Stimulated activated CD8-positive, alpha-beta memory T cell treated with anti-CD3 and anti-CD28 coated beads, Interleukin-2, amount 100 ng/mL, for 1 hour (primary cell): Measurements from ENCODE around the gene DLX1.
"Not testable (repeated sequence)": the region's sequence is repeated elsewhere in the genome, so short reads cannot be mapped to it uniquely, and the experiment has no call there.

Source experiments
- DNase-seq, 2 donors: peaks; one replicate each; pipeline ENCODE4 v3.0.0-alpha.2; 2020; ENCODE audit warnings: low read depth in 2 of 2

The DLX1 gene

DNA sequence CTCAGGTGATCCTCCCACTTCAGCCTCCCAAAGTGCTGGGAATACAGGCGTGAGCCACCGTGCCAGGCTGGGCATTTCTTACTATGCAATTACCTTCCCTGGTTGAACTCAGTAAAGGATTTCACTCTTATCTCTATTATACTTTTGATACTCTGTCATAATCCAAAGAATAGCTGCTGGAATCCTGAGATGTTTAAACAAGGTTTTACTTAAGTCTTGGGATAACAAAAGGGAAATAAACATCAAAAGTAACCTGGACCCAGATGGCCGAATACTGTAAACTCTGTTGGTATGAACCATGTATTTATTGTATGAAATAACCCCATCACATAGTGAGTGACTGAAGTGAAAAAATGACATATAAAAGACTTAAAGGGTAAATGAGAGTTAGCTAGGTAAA, 29.3 kb downstream of the DLX1 start:
- no peak for DNase-seq

- no peak for DNase-seq
These were observed 30.8 kb downstream of the DLX1 start for GRCh38 chr2:172116107-172116506.

- no peak for DNase-seq
These were observed 33.8 kb downstream of the DLX1 start for GRCh38 chr2:172119089-172119488.

DNA sequence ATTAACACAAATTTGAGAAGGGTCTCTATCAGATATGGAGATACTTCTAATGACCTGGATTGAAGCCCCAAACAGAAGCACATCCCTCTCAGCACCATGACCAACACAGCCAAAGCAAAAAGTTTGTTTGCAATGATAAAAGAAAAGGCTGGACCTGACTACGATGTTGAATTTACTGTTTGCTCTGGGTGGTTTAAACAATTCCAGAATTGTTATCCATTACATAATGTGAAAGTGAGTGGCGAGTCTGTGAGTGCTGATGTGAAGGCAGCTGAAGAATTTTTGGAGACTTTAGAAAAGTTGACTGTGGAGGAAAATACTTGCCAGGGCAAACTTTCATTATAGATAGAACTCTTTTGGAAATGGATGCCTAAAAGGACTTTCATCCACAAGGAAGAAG, 34.8 kb downstream of the DLX1 start:
- DNase-seq, result no peak

GRCh38 chr2:172128484-172128883, 43.2 kb downstream of the DLX1 start:
- DNase-seq, result no peak

- no peak for DNase-seq
These were observed 44.1 kb downstream of the DLX1 start for GRCh38 chr2:172129404-172129803.

DNA sequence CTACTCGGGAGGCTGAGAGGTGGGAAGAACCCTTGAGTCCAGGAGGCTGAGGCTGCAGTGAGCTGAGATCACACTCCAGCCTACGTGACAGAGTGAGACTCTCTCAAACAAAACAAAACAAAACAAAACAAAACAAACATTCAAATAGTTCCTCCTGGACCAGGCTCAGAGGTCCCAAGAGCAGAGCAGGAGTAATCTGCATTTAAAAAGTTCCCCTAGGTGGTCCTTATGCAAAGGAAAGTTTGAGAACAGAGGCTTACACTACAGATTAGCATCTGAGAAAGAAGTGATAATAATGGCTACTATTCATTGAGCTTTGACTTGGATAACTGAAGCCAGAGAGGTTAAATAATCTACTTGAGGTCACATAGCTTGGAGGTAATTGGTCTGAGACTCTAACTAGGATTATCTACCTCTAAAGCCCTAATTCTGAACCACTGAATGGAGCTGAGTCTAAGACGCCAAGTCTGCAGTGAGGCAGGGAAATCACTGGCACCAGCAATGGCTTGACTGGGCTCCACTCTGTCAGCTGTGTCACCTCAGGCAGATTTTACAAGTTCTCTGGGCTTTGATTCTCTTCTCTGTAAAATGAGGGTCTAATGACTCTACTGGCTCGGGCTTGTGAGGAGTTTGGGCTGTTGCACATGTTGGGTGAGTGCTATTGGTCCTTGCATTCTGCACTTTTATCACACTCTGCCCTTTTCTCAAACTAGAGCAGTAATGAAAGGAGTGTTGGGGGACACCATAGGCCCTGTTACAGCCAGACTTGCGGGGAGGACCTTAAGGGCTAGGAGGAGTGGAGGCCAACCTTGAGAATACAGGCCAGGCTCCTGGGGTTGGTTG, 46.6 kb downstream of the DLX1 start:
- no peak for DNase-seq

DNA sequence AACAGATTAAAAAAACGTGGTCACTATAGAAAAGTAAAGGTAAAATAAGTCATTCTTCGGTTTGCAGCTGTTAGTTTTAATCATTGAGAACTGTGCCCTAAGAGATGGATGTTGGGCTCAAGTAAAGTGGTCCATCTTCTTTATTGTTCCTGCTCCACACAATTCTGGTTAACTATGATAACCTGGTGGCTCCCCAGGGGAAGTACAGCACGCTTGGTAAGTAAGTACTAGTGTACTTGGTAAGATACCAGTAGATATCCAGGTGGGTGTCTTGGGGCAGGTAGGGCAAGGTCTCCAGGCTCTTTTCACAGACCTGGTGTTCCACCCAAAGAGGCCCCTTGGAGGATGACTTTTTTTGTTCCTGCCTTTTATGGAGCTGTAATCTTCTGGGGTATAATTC, 49.0 kb downstream of the DLX1 start:
- DNase-seq, result no peak

DNA sequence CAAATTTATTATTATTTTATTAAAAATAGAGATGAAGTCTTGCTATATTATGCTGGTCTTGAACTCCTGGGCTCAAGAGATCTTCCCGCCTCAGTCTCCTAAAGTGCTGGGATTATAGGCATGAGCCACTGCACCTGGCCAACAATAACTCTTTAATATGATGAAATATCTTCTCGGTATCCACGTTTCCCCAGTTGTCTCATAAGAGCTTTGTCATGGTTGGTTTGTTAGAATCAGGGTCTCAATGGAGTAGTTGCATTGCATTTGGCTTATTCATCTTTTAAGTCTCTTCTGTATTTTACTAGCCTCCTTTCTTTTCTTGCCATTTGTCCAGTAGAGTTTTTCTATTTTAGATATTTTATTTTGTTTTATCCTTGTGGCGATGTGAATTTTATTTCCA, 50.1 kb downstream of the DLX1 start:
- DNase-seq, result no peak

DNA sequence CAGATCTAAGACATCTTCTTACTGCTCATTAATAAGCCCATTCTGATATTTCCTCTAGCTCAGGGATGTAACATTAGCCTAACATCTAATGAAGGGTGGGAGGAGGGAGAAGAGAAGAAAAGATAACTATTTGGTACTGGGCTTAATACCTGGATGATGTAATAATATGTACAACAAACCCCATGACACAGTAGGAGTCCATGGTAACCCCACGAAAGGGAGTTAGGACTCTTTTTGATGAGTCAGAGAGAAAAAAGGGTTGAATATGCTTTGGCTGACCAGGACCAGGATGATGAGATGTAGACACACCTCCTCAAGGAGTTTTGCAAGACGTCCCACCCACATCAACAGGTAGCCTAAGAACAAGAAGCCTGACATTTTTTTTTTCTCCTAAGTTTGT, 51.8 kb downstream of the DLX1 start:
- DNase-seq, result no peak

DNA sequence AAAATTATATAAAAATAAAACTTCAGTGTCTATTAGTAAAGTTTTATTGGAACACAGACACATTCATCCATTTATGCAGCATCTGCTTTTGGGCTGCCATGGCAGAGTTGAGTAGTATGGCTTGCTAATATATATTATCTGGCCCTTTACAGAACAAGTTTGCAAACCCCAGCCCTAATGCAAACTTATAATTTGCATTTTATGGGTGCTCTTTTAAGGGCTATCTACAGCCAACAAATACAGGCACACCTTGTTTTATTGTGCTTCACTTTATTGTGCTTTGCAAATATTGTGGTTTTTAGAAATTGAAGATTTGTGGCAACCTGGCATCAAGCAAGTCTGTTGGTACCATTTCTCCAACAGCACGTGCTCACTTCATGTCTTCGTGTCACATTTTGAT, 52.6 kb downstream of the DLX1 start:
- DNase-seq, result no peak

GRCh38 chr2:172138727-172139126, 53.4 kb downstream of the DLX1 start:
- not testable (repeated sequence) for DNase-seq
